Measurements from ENCODE around the gene CADPS. TPM values are rescaled to one million over a fixed set of nuclear protein-coding genes. Genes with fewer than 3 reads are reported as not detected.
"Not testable (repeated sequence)": the region's sequence is repeated elsewhere in the genome, so short reads cannot be mapped to it uniquely, and the experiment has no call there.

Gene CADPS
- total RNA-seq, 1 experiment from 2014 or later, result 5.2 TPM

DNA sequence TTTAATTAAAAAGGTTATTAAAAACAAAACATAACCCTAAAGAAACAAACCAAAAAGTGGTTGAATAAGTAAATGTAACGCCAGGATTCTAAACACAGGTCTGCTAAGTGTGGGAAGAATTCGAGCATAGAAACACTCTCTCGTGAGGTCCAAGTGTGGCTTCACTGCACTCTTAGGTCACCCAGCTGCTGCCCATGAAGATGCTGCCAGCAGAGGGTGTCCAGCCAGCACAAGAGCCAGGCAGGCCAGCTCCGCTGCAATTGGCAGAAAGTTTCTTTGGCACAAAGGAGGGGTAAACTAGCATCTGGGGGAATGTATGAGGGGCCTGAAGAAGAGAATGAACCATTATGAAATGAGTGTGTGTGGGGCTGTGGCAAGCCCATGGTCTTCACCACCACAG is 286.1 kb downstream of the CADPS start:
- Histone ChIP-seq H3K27me3 (ENCODE audit: control insufficient read depth, insufficient read depth, low read length) (no peaks in the 10 kb centered on the region), H3K4me3 (ENCODE audit: insufficient read depth, low read depth, low read length) (no peak overlapping the region), H3K36me3 (replicated peaks; ENCODE audit: control insufficient read depth, insufficient read depth, low read length) (no peaks in the 10 kb centered on the region)
- DNase-seq, result no peak

DNA sequence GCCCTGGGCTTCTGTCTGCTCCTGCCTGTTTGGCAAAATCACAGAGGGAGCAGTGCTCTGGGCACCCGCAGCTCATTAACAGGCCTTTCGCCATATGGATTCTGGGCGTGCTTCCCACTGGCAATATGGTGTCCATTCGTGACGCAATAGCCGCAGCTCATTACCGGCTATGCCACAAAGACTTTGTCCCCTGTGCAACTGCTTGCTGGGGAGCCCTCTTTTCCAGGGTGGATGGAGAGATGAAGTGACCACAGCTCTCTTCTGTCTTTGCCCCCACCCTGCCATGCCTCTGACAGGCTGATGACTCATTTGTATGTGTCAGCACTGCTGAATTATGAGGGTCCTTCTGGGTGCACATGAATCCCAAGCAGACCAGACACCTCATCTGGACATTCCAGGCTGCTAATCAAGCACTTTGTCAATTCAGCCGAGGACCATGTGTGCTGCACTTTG is 287.6 kb downstream of the CADPS start:
- DNase-seq, result no peak
- no peak overlapping the region for H3K4me3 ChIP-seq (ENCODE audit: insufficient read depth, low read depth, low read length)
- H3K36me3 ChIP-seq (replicated peaks; ENCODE audit: control insufficient read depth, insufficient read depth, low read length), result no peaks in the 10 kb centered on the region
- no peaks in the 10 kb centered on the region for H3K27me3 ChIP-seq (ENCODE audit: control insufficient read depth, insufficient read depth, low read length)

DNA sequence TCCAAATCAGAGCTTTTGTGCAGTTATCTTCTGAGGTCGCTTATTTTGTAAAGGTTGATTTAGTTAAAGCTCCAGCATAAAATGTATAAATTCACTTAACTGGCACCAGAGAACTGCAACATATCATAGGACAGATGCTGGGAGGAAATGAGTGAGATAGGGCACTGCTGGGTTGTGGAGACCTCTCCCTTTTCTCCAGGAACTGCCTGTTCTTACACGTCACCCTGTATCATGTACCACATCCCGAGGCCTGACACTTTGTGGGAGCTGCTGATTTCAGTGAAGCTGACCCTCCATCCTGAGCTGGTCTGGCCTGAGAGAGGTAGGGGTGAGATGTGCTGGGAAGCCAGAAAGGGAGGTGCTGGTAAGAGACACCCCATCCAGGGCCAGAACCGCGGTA is 288.0 kb downstream of the CADPS start:
- DNase-seq, result no peak
- Histone ChIP-seq H3K36me3 (replicated peaks; ENCODE audit: control insufficient read depth, insufficient read depth, low read length) (no peaks in the 10 kb centered on the region), H3K4me3 (ENCODE audit: insufficient read depth, low read depth, low read length) (no peak overlapping the region), H3K27me3 (ENCODE audit: control insufficient read depth, insufficient read depth, low read length) (no peaks in the 10 kb centered on the region)

DNA sequence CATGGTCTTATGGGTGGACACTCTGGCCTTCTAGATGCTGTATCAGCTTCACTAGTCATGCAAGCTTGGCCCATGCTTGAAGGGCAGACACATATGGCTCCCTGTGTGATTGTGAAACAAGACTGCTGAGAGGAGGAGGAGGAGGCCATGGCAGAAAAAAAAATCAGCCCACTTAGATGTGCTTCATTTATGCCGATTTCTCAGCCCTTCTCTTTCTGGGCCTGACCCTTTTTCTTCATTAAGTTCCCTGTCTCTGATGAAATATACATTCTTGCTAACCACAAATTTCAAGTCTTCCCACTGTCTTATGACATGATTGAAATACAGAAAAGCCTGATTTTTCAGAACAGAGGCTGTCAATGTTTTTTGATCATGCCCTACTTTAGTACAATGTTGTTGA is 288.9 kb downstream of the CADPS start:
- H3K4me3 ChIP-seq (ENCODE audit: insufficient read depth, low read depth, low read length), result no peak overlapping the region
- no peaks in the 10 kb centered on the region for H3K36me3 ChIP-seq (replicated peaks; ENCODE audit: control insufficient read depth, insufficient read depth, low read length)
- no peak for DNase-seq
- H3K27me3 ChIP-seq (ENCODE audit: control insufficient read depth, insufficient read depth, low read length), result no peaks in the 10 kb centered on the region

DNA sequence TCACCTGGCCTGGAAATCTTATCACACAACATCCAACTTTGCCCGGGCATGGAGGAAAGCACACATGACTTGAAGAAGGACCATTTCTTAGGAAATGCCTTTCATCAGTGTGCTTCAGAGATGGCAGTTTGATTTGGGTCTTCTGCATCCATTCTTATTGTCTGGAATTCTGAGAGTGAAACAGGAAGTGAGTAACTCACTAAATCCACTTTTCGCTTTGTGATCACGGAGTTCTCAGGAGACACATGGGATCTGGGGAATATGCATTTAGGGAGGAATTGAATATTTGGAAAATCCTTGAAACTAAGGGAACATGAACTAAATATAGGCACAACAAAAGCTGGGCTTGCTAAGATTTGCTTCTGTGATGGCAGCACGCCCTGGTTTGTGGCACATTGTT is 289.4 kb downstream of the CADPS start:
- Histone ChIP-seq H3K36me3 (replicated peaks; ENCODE audit: control insufficient read depth, insufficient read depth, low read length) (no peaks in the 10 kb centered on the region), H3K4me3 (ENCODE audit: insufficient read depth, low read depth, low read length) (no peak overlapping the region), H3K27me3 (ENCODE audit: control insufficient read depth, insufficient read depth, low read length) (no peaks in the 10 kb centered on the region)
- no peak for DNase-seq

DNA sequence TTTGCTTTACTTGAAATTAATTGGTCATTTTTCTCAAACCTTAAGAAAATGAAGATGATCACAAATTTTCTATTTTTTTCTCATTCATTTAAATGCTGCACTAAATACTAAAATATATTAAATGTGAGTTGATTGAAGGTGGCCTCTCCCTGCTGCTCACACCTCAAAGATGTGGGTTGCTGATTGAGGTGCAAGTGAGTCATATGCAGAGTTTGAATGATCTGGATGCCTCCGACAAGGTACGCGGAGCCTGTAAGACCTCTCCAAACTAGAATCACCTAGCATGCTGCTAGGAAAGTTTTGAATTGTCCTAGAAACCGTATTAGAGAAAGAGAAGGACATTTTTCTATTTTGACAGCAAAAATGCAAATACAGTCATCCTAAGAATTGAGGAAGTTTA is 290.6 kb downstream of the CADPS start:
- Histone ChIP-seq H3K36me3 (replicated peaks; ENCODE audit: control insufficient read depth, insufficient read depth, low read length) (no peaks in the 10 kb centered on the region), H3K27me3 (ENCODE audit: control insufficient read depth, insufficient read depth, low read length) (no peaks in the 10 kb centered on the region), H3K4me3 (ENCODE audit: insufficient read depth, low read depth, low read length) (no peak overlapping the region)
- DNase-seq, result no peak

DNA sequence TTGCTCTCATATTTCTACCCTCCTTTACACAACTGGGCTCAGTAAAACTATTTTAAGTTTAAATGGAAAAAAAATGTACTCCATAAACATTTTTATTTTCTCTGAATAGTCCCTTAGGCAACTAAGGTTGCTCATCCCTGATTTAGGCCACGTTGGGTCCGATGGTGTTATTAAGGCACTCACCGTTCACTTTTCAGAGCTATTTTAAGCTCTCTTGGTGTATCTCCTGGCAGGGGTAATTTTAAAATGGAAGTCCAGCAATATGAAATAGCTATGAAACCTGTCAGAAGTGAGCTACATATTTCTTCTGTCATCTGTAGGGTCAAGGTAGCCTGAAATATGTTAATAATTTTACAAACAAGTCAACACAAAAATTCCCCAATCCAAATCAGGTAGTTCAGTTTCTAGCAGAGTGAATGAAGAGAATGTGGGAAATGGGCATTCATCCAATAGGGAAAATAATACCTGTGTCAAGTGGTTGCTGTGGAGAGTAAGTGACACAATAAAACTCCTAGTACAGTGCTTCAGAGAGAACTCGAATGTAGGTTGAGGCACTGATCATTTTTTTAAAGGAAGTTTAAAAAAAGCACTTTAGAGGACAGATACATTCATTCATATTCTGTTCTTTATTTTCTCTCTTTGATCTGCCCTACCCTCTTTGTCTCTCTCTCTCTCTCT is 292.6 kb downstream of the CADPS start:
- DNase-seq, result no peak
- H3K27me3 ChIP-seq (ENCODE audit: control insufficient read depth, insufficient read depth, low read length), result no peaks in the 10 kb centered on the region

DNA sequence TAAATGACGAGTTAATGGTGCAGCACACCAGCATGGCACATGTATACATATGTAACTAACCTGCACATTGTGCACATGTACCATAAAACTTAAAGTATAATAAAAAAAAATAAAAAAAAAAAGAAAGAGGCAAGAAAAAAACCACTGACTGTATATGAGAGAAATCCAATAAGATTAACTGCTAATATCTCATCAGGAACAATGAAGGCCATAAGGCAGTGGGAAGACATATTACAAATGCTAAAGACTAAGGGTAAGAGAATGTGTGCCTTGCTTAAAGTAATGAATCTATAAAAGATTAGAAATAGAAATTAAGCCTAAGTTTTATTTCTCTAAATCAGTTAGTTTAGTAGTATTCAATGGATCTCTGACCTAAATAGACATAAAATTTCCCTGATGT is 294.7 kb downstream of the CADPS start:
- not testable (repeated sequence) for H3K27me3 ChIP-seq (ENCODE audit: control insufficient read depth, insufficient read depth, low read length); DNase-seq; H3K36me3 ChIP-seq (replicated peaks; ENCODE audit: control insufficient read depth, insufficient read depth, low read length); H3K4me3 ChIP-seq (ENCODE audit: insufficient read depth, low read depth, low read length)

More for the DNA sequence above, 292.6 kb downstream of the CADPS start:
- Histone ChIP-seq H3K36me3 (replicated peaks; ENCODE audit: control insufficient read depth, insufficient read depth, low read length) (no peaks in the 10 kb centered on the region), H3K4me3 (ENCODE audit: insufficient read depth, low read depth, low read length) (no peak overlapping the region)

DNA sequence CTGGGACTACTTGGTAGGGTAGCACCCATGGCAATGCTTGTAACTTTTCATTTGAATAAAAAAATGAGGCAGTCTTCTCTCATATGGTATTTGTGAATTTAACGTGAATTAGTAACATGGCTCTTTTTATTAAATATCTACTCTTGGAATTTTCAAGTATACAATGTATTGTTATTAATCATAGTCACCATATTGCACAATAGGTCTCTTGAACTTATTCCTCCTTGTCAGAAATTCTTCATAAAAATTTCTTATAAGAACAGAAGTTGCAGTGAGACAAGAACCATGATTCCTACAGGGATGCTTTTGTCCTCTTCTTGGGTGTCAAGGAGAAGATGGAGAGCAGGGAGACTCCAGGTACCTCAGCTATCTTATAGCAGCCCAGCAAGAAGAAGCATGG is 298.1 kb downstream of the CADPS start:
- Histone ChIP-seq H3K36me3 (replicated peaks; ENCODE audit: control insufficient read depth, insufficient read depth, low read length) (no peaks in the 10 kb centered on the region), H3K4me3 (ENCODE audit: insufficient read depth, low read depth, low read length) (no peak overlapping the region), H3K27me3 (ENCODE audit: control insufficient read depth, insufficient read depth, low read length) (no peaks in the 10 kb centered on the region)
- DNase-seq, result no peak

DNA sequence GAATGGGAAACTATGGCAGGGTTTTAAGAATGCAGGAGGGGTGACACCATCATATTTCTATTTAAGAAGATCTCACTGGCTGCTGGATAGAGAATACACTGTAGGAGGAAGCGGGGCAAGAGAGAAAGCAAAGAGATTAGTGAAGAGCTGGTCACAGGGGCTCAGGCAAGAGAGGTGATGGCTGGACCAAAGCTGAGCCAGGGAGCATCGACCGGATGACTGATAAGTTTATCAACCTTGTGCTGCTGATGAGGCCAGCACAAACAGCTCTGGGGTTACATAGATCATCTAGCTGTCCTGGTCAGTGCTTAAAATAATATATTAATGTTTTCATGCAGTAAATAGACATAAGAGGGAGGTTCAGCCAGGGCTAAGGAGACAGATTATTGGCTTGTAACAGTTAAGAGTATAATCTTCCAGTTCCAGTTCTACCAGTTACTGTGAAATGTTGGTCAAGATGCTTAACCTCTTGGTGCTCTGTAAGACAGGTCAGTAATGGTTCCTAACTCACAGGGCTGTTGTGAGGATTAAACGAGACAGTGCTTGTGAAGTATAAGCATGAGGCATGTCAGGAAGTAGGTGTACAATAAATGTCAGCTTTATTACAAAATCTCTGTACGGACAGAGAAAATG is 300.8 kb downstream of the CADPS start:
- H3K4me3 ChIP-seq (ENCODE audit: insufficient read depth, low read depth, low read length), result no peak overlapping the region
- no peaks in the 10 kb centered on the region for H3K27me3 ChIP-seq (ENCODE audit: control insufficient read depth, insufficient read depth, low read length)
- no peak for DNase-seq
- no peaks in the 10 kb centered on the region for H3K36me3 ChIP-seq (replicated peaks; ENCODE audit: control insufficient read depth, insufficient read depth, low read length)

DNA sequence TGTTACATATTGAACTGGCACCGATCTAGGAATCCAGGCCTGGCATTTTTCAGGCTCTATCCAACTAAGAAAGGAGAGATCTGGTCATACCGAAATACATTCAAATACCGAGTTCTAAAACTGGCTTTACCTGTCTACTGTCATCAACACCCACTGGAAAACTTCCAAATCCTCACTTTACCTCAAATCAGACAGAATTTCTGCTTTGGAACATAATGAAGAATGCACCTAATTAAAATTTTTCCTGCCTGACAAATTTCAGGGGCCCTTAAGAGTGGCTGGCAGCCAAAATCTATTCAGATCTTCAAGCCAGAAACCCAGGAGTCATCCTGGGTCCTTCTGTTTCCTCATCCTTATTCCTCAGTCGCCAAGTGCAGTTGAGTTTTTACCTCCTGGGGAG is 303.3 kb downstream of the CADPS start:
- H3K4me3 ChIP-seq (ENCODE audit: insufficient read depth, low read depth, low read length), result no peak overlapping the region
- H3K27me3 ChIP-seq (ENCODE audit: control insufficient read depth, insufficient read depth, low read length), result no peaks in the 10 kb centered on the region
- H3K36me3 ChIP-seq (replicated peaks; ENCODE audit: control insufficient read depth, insufficient read depth, low read length), result no peaks in the 10 kb centered on the region
- DNase-seq, result no peak

DNA sequence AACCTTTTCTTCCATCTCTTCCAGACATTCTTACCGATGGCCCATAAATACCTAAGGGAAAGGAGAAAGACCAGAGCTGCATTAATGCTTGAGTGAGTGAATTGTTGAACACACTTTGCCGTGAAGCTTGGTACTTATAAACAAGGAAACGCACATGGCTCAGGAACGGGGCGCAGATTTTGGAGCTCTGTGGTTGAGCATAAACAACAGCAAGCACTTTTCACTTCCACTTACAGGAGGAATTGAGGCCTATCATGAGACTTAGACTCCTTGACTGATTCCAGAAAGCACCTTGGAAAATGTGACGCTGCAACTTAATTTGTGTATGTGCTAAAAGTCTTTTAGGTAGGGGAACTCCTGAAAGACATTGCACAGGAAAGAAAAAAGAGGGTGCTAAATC is 304.3 kb downstream of the CADPS start:
- H3K27me3 ChIP-seq (ENCODE audit: control insufficient read depth, insufficient read depth, low read length), result no peaks in the 10 kb centered on the region
- H3K4me3 ChIP-seq (ENCODE audit: insufficient read depth, low read depth, low read length), result no peak overlapping the region
- no peak for DNase-seq

DNA sequence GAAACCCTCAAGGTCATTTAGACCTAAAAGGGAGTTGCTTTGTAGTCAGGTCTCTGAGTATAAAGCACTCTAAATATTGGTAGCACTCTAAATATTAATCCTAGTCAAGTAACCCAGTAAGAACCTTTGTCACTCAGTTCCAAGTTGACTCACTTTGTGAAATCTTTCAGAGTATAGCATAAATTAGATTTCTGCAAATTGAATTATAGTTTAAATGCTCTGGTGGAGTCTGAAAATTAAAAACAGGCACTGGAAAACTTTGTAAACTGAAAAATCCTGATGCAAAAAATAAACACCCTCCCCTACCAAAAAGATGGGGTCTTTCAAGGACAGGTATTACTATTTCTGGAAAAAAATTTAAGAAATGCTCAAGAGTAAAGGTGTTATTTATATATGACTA is 305.6 kb downstream of the CADPS start:
- Histone ChIP-seq H3K27me3 (ENCODE audit: control insufficient read depth, insufficient read depth, low read length) (no peaks in the 10 kb centered on the region), H3K36me3 (replicated peaks; ENCODE audit: control insufficient read depth, insufficient read depth, low read length) (no peaks in the 10 kb centered on the region), H3K4me3 (ENCODE audit: insufficient read depth, low read depth, low read length) (no peak overlapping the region)
- DNase-seq, result no peak

More for the DNA sequence above, 304.3 kb downstream of the CADPS start:
- H3K36me3 ChIP-seq (replicated peaks; ENCODE audit: control insufficient read depth, insufficient read depth, low read length), result no peaks in the 10 kb centered on the region

DNA sequence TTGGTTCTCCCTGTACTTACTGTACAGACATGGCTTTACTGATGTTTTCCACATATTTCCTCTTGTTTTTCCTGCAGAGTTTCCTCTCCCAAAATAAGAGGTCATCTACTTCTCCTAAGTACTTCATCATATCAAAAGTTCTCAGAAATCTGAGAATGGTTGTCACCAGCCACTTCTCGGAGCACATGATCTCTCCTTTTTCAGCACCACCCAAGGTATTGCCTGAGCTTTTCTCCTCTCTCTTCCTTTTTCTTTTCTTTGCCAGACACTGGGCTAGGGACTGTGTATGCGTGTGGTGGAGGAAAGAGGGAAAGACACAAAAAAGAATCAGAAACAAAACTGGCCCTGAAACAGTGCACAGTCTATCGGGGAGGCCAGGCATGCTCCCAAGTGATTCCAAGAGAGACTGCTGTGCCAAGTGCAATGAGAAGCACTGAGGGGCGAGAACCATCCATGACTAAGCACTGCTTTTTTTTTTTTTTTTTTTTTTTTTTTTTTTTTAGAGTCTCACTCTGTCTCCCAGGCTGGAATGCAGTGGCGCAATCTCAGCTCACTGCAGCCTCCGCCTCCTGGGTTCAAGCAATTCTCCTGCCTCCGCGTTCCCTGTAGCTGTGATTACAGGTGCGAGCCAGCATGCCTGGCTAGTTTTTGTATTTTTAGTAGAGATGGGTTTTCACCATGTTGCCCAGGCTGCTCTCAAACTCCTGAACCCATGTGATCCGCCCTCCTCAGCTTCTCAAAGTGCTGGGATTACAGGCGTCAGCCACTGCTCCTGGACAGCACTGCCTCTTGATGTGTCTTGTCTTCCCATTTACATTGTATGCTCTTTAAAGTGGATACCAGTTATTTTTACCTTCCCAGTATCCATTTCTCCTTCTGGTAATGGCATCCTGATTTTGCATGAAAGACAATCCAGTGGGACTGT is 307.9 kb downstream of the CADPS start:
- no peaks in the 10 kb centered on the region for H3K36me3 ChIP-seq (replicated peaks; ENCODE audit: control insufficient read depth, insufficient read depth, low read length)
- H3K27me3 ChIP-seq (ENCODE audit: control insufficient read depth, insufficient read depth, low read length), result no peaks in the 10 kb centered on the region
- no peak for DNase-seq
- no peak overlapping the region for H3K4me3 ChIP-seq (ENCODE audit: insufficient read depth, low read depth, low read length)

Data from H7 (cell line).